ENCODE results near the gene DACT1. TPM values are rescaled to one million over a fixed set of nuclear protein-coding genes. Genes with fewer than 3 reads are reported as not detected.
A peak's percentile ranks its signal among the peaks of the same experiment; 100 is the strongest.

The DACT1 gene
- total RNA-seq, 1 experiment from 2014 or later: 4.4 TPM

GRCh38 chr14:58659061-58659460 is 21.3 kb downstream of the DACT1 start:
- WGBS (ENCODE audit: extremely low coverage, insufficient read length, low lambda C conversion rate): no CpG with 5 or more reads among the region's 1 CpG

More at GRCh38 chr14:58659061-58659460, 21.3 kb downstream of the DACT1 start:
- Mint-ChIP-seq H3K27ac (peak overlapping the region in 1 of 3 experiments; percentile 37; a peak in 1 of 7 replicates), H3K9me3 (no peaks in the 10 kb centered on the region), H3K4me1 (peaks cover 15% of the 10 kb centered on the region in 2 experiments), H3K36me3 (ENCODE audit: insufficient read depth in 1 of 3, low read depth in 3 of 3) (peaks cover 0 to 5% (median 0%) of the 10 kb centered on the region in 3 experiments; a peak in 1 of 7 replicates), H3K4me3 (no peak overlapping the region), H3K27me3 (ENCODE audit: low read depth) (no peaks in the 10 kb centered on the region)
- no peak overlapping the region for H3K14ac ChIP-seq (ENCODE audit: insufficient read depth, low read length)
- H4K8ac ChIP-seq (replicated peaks; ENCODE audit: insufficient read length, low read depth, low read length): no peak overlapping the region
- H3K56ac ChIP-seq (ENCODE audit: insufficient read length, low read depth, low read length): no peak overlapping the region
- H3K18ac ChIP-seq (ENCODE audit: insufficient read length, low read depth, low read length): no peak overlapping the region
- no peak for DNase-seq
- no peak overlapping the region for H3T11ph ChIP-seq (ENCODE audit: low read length)
- no peak overlapping the region for H3K23ac ChIP-seq (ENCODE audit: insufficient read length, low read depth, low read length)
- no peak overlapping the region for H2BK12ac ChIP-seq (ENCODE audit: insufficient read length, low read depth, low read length)
- H3K4me1 ChIP-seq (ENCODE audit: insufficient read depth, low read length): peaks cover 3% of the 10 kb centered on the region; the same call in 1 of the 2 replicates
- no peak overlapping the region for H2BK20ac ChIP-seq (ENCODE audit: low read depth, low read length, poor library complexity, severe bottlenecking)
- H3K27me3 ChIP-seq (ENCODE audit: insufficient read depth, low read length): no peaks in the 10 kb centered on the region
- no peak overlapping the region for H2AK5ac ChIP-seq (ENCODE audit: insufficient read length, low read length)
- no peak for TF ChIP-seq CTCF (conservative IDR thresholded peaks at IDR 0.05)
- no peak overlapping the region for H3K4ac ChIP-seq (ENCODE audit: low read depth, low read length)
- H3K4me2 ChIP-seq (ENCODE audit: insufficient read depth, insufficient read length, low read length): no peak overlapping the region
- H3K27ac ChIP-seq (ENCODE audit: insufficient read length, low read depth, low read length): no peak overlapping the region
- H3K9ac ChIP-seq (ENCODE audit: extremely low read depth, insufficient read length, low read length): no peak overlapping the region
- H3K79me2 ChIP-seq (ENCODE audit: insufficient read depth, low read length): no peaks in the 10 kb centered on the region
- H4K5ac ChIP-seq (ENCODE audit: insufficient read length, low read depth, low read length): no peak overlapping the region
- no peaks in the 10 kb centered on the region for H3K23me2 ChIP-seq (ENCODE audit: insufficient read length, low read depth, low read length, poor library complexity, severe bottlenecking)
- H2AFZ ChIP-seq (ENCODE audit: low read length): no peak overlapping the region
- no peaks in the 10 kb centered on the region for H3K9me3 ChIP-seq (ENCODE audit: control insufficient read depth, low read depth, low read length)
- no peak overlapping the region for H2BK15ac ChIP-seq (ENCODE audit: low read depth, low read length)
- H3K79me1 ChIP-seq (ENCODE audit: insufficient read depth, low read depth, low read length, poor library complexity, severe bottlenecking): no peaks in the 10 kb centered on the region
- H4K20me1 ChIP-seq (ENCODE audit: control insufficient read depth, insufficient read depth, insufficient read length): no peaks in the 10 kb centered on the region
- no peak overlapping the region for H2BK5ac ChIP-seq (ENCODE audit: insufficient read length, low read length)
- H4K91ac ChIP-seq (ENCODE audit: insufficient read length, low read depth, low read length): no peak overlapping the region
- H2BK120ac ChIP-seq (ENCODE audit: low read depth, low read length, poor library complexity, severe bottlenecking): no peak overlapping the region
